SH-SY5Y (cell line): ENCODE measurements around the gene LIMA1.

Experiments
- GATA2 ChIP-seq: IDR thresholded peaks from 2 replicates; pipeline ENCODE4 v1.6.1; 2011; ENCODE audit warnings: mild to moderate bottlenecking, low read depth, low read length
- GATA3 ChIP-seq: IDR thresholded peaks from 2 replicates; pipeline ENCODE4 v1.6.1; 2011; ENCODE audit warnings: low read depth, mild to moderate bottlenecking, low read length, moderate library complexity

DNA sequence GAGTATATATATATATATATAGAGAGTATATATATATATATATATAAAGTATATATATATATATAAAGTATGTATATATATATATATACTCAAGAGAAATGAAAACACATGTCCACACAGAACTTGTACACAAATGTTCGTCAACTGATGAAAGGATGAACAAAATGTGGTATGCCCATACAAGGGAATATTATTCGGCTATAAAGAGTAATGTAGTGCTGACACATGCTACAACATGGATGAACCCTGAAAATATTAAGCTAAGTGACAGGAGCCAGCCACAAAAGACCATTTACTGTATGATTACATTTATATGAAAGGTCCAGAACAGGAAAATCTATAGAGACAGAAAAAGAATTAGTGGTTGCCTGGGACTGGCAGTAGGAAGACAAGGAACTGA, 19.5 kb downstream of the LIMA1 start:
- TF ChIP-seq GATA2 (no peak), GATA3 (no peak)
